H1 (cell line): ENCODE measurements around the gene NBPF1. TPM values are rescaled to one million over a fixed set of nuclear protein-coding genes. Genes with fewer than 3 reads are reported as not detected.
"Not testable (repeated sequence)": the region's sequence is repeated elsewhere in the genome, so short reads cannot be mapped to it uniquely, and the experiment has no call there.

Source experiments
- CTCF ChIA-PET: fragments of 300-600 bp; sonication (Branson Sonifier 250); formaldehyde crosslinking; loops from one replicate; lab custom pipeline; 2021; ENCODE audit not compliant: partially characterized antibody; lab: Charles Lee
- POLR2A ChIA-PET: fragments of 300-600 bp; sonication (Branson Sonifier 250); formaldehyde crosslinking; loops from one replicate; lab custom pipeline; 2021; ENCODE audit warnings: inconsistent platforms; ENCODE audit not compliant: partially characterized antibody; lab: Charles Lee
- DNase-seq, 2 experiments: peaks; one replicate each; pipeline versions ENCODE4 v3.0.0 to v3.0.0-alpha.2; 2010 to 2022; ENCODE audit warnings: low spot score in 2 of 2, low read depth in 1 of 2, mixed read lengths in 1 of 2
- FAIRE-seq: peaks from 2 replicates; lab custom pipeline; 2011; peaks lifted over from hg19 to GRCh38; lab: Jason Lieb, UNC
- H2AFZ ChIP-seq: 2 replicates; pipeline ENCODE4 v1.8.1; 2012; ENCODE audit warnings: low read length, inconsistent platforms
- H2AK5ac ChIP-seq: 2 replicates; pipeline ENCODE4 v1.6.1; 2013; ENCODE audit warnings: low read depth, low read length
- H2BK120ac ChIP-seq: replicated peaks from 2 replicates; pipeline ENCODE3; 2013; ENCODE audit warnings: low read depth, low read length, inconsistent platforms
- H2BK12ac ChIP-seq: 2 replicates; pipeline ENCODE4 v1.6.1; 2013; ENCODE audit warnings: low read depth, low read length
- H2BK15ac ChIP-seq: 2 replicates; pipeline ENCODE4 v1.6.1; 2013; ENCODE audit warnings: low read length
- H2BK20ac ChIP-seq: 2 replicates; pipeline ENCODE4 v1.6.1; 2013; ENCODE audit warnings: low read length
- H2BK5ac ChIP-seq: 2 replicates; pipeline ENCODE4 v1.6.1; 2013; ENCODE audit warnings: low read depth, low read length
- H3K14ac ChIP-seq: 2 replicates; pipeline ENCODE4 v1.6.1; 2013; ENCODE audit warnings: inconsistent platforms; ENCODE audit not compliant: insufficient read length
- H3K18ac ChIP-seq: 2 replicates; pipeline ENCODE4 v1.6.1; 2013; ENCODE audit warnings: low read length; ENCODE audit errors: extremely low read depth
- H3K23ac ChIP-seq: 2 replicates; pipeline ENCODE4 v1.6.1; 2013; ENCODE audit warnings: inconsistent platforms; ENCODE audit not compliant: insufficient read length
- H3K23me2 ChIP-seq: 2 replicates; pipeline ENCODE4 v1.6.1; 2013; ENCODE audit warnings: low read depth, low read length
- H3K27ac ChIP-seq: 2 replicates; pipeline ENCODE4 v1.6.1; 2011; ENCODE audit warnings: low read depth, low read length, inconsistent platforms
- H3K27me3 ChIP-seq, 4 experiments: replicated peaks in 1 of 4; 1 replicate in 1 of 4; 2 replicates in 3 of 4; pipeline versions ENCODE4 v1.6.1 to v1.8.1; 2011 to 2013; ENCODE audit warnings: low read length in 3 of 4, mild to moderate bottlenecking in 3 of 4, inconsistent platforms in 2 of 4, mixed read lengths in 2 of 4, moderate library complexity in 1 of 4; ENCODE audit not compliant: control insufficient read depth in 3 of 4, insufficient read depth in 3 of 4; ENCODE audit errors: extremely low read depth in 1 of 4
- H3K36me3 ChIP-seq, 4 experiments: 2 replicates each; pipeline versions ENCODE4 v1.6.1 to v1.8.1; 2011 to 2013; ENCODE audit warnings: mild to moderate bottlenecking in 4 of 4, low read length in 3 of 4, moderate library complexity in 2 of 4, control low read depth in 1 of 4, inconsistent platforms in 1 of 4; ENCODE audit not compliant: insufficient read depth in 4 of 4, control insufficient read depth in 2 of 4
- H3K4ac ChIP-seq: replicated peaks from 2 replicates; pipeline ENCODE3; 2013; ENCODE audit warnings: low read length, low read depth, mixed read lengths, inconsistent platforms; ENCODE audit not compliant: insufficient read length
- H3K4me1 ChIP-seq, 4 experiments: replicated peaks in 1 of 4; 1 replicate in 1 of 4; 2 replicates in 3 of 4; pipeline versions ENCODE4 v1.6.1 to v1.8.1; 2011 to 2013; ENCODE audit warnings: low read length in 3 of 4, inconsistent platforms in 2 of 4, mixed read lengths in 1 of 4; ENCODE audit not compliant: insufficient read depth in 4 of 4, control insufficient read depth in 3 of 4
- H3K4me2 ChIP-seq, 2 experiments: 2 replicates each; pipeline versions ENCODE4 v1.6.1 to v1.8.1; 2011 to 2013; ENCODE audit warnings: low read depth in 2 of 2, low read length in 2 of 2, control low read depth in 1 of 2, inconsistent platforms in 1 of 2, mild to moderate bottlenecking in 1 of 2; ENCODE audit not compliant: insufficient read depth in 1 of 2
- H3K4me3 ChIP-seq, 4 experiments: fragments of 200-600, 300-600 bp in 1 of 4; sonication (generic), shearing (Covaris generic), sonication (Bioruptor Twin) in 1 of 4; 2 replicates each; pipeline versions ENCODE4 v1.5.1 to v1.8.1; 2011 to 2016; ENCODE audit warnings: low read length in 4 of 4, low read depth in 3 of 4, control low read depth in 2 of 4, inconsistent platforms in 2 of 4, mild to moderate bottlenecking in 2 of 4, mixed read lengths in 1 of 4, moderate library complexity in 1 of 4; ENCODE audit not compliant: insufficient read depth in 2 of 4; ENCODE audit errors: extremely low read depth in 1 of 4
- H3K56ac ChIP-seq: replicated peaks from 2 replicates; pipeline ENCODE3; 2013; ENCODE audit warnings: low read depth, mild to moderate bottlenecking, mixed read lengths, low read length, inconsistent platforms; ENCODE audit not compliant: insufficient read length
- H3K79me1 ChIP-seq: 2 replicates; pipeline ENCODE4 v1.6.1; 2013; ENCODE audit warnings: low read depth, low read length, control low read depth
- H3K79me2 ChIP-seq, 2 experiments: 2 replicates each; pipeline versions ENCODE4 v1.6.1 to v1.8.1; 2012 to 2013; ENCODE audit warnings: low read length in 2 of 2, mild to moderate bottlenecking in 2 of 2, inconsistent platforms in 1 of 2; ENCODE audit not compliant: insufficient read depth in 2 of 2, control insufficient read depth in 1 of 2
- H3K9ac ChIP-seq, 4 experiments: replicated peaks in 1 of 4; 1 replicate in 1 of 4; 2 replicates in 3 of 4; pipeline versions ENCODE4 v1.6.1 to v1.8.1; 2011 to 2013; ENCODE audit warnings: low read depth in 3 of 4, low read length in 3 of 4, control low read depth in 2 of 4, mild to moderate bottlenecking in 2 of 4, moderate library complexity in 2 of 4, inconsistent platforms in 1 of 4; ENCODE audit errors: extremely low read depth in 1 of 4
- H3K9me3 ChIP-seq, 2 experiments: 2 replicates each; pipeline versions ENCODE4 v1.6.1 to v1.8.1; 2012 to 2013; ENCODE audit warnings: mild to moderate bottlenecking in 2 of 2, moderate library complexity in 2 of 2, control low read depth in 1 of 2, inconsistent platforms in 1 of 2, low read depth in 1 of 2, low read length in 1 of 2, mixed read lengths in 1 of 2; ENCODE audit not compliant: insufficient read depth in 2 of 2
- H4K20me1 ChIP-seq, 2 experiments: replicated peaks in 1 of 2; 2 replicates each; pipeline versions ENCODE3 to v1.8.1; 2011 to 2013; ENCODE audit warnings: inconsistent platforms in 2 of 2, low read length in 2 of 2, mild to moderate bottlenecking in 1 of 2; ENCODE audit not compliant: insufficient read depth in 2 of 2, control insufficient read depth in 1 of 2
- H4K5ac ChIP-seq: 2 replicates; pipeline ENCODE4 v1.6.1; 2013; ENCODE audit warnings: low read length, low read depth, mixed read lengths, inconsistent platforms; ENCODE audit not compliant: insufficient read length
- H4K8ac ChIP-seq: 2 replicates; pipeline ENCODE4 v1.8.0; 2013; ENCODE audit warnings: mild to moderate bottlenecking, moderate library complexity, low read length, inconsistent platforms; ENCODE audit not compliant: insufficient read depth; ENCODE audit errors: extremely low read depth
- H4K91ac ChIP-seq: replicated peaks from 2 replicates; pipeline ENCODE3; 2013; ENCODE audit warnings: low read length, mixed read lengths, inconsistent platforms; ENCODE audit not compliant: insufficient read length
- CREB1 ChIP-seq: IDR thresholded peaks from 2 replicates; pipeline ENCODE4 v1.6.1; 2012; ENCODE audit warnings: inconsistent platforms
- EGR1 ChIP-seq: IDR thresholded peaks from 2 replicates; pipeline ENCODE4 v1.6.1; 2011; ENCODE audit warnings: low read depth, low read length, borderline replicate concordance
- GTF2F1 ChIP-seq: IDR thresholded peaks from 2 replicates; pipeline ENCODE4 v1.6.1; 2012; ENCODE audit warnings: low read depth, low read length, improper control_type of control experiment, borderline replicate concordance
- POLR2A ChIP-seq, 2 experiments: IDR thresholded peaks; 1 replicate in 1 of 2; 2 replicates in 1 of 2; pipeline ENCODE4 v1.6.1; 2011; ENCODE audit warnings: low read depth in 2 of 2, low read length in 2 of 2, mild to moderate bottlenecking in 2 of 2; ENCODE audit errors: control extremely low read depth in 1 of 2
- POLR2AphosphoS5 ChIP-seq: IDR thresholded peaks from 2 replicates; pipeline ENCODE4 v1.6.1; 2011; ENCODE audit warnings: low read depth, low read length
- SP1 ChIP-seq: IDR thresholded peaks from 2 replicates; pipeline ENCODE4 v1.6.1; 2011; ENCODE audit warnings: low read depth, low read length
- SP4 ChIP-seq: IDR thresholded peaks from 2 replicates; pipeline ENCODE4 v1.6.1; 2012; ENCODE audit warnings: low read length, inconsistent platforms
- TAF1 ChIP-seq: IDR thresholded peaks from 2 replicates; pipeline ENCODE4 v1.6.1; 2011; ENCODE audit warnings: mild to moderate bottlenecking, low read depth, low read length
- TAF7 ChIP-seq: optimal IDR thresholded peaks from 2 replicates; pipeline ENCODE3; 2011; ENCODE audit warnings: low read depth, mild to moderate bottlenecking, inconsistent platforms, low read length, moderate library complexity, borderline replicate concordance
- TBP ChIP-seq: IDR thresholded peaks from 2 replicates; pipeline ENCODE4 v1.6.1; 2011; ENCODE audit warnings: low read depth, low read length, improper control_type of control experiment
- WGBS, 2 experiments: shearing (Covaris generic) in 1 of 2; methylation state at CpG; one replicate each; pipeline versions ENCODE4 v1.1.6 to v1.1.7; 2013 to 2015; ENCODE audit warnings: low lambda C conversion rate in 2 of 2, mixed read lengths in 2 of 2, inconsistent platforms in 1 of 2, low coverage in 1 of 2, missing lambda C conversion rate in 1 of 2; ENCODE audit not compliant: insufficient replicate concordance in 2 of 2, insufficient coverage in 1 of 2, insufficient read length in 1 of 2; ENCODE audit errors: extremely low coverage in 1 of 2, missing lambda C conversion rate in 1 of 2; 5-methylcytosine and 5-hydroxymethylcytosine counted together
- polyA plus RNA-seq, 7 experiments: library from polyadenylated mRNA; depleted of rRNA in 3 of 7; stranded (reverse) in 5 of 7; unstranded in 2 of 7; fragments of >200 nt in 5 of 7; fragments of 200-250 nt in 2 of 7; gene quantifications; 1 replicate in 5 of 7; 2 replicates in 1 of 7; 4 replicates in 1 of 7; pipeline versions ENCODE4 v1.2.1 to v1.2.3, GENCODE V29; 2011 to 2013; ENCODE audit warnings: missing spikeins in 2 of 7, mixed read lengths in 2 of 7
- total RNA-seq: library from RNA; stranded (reverse); fragmentation: NEBNext Ultra II Directional; extraction: Animal tissue kit (Norgen Biotek cat#: 25700); gene quantifications from 2 replicates; pipeline ENCODE4 v1.2.1, GENCODE V29; 2021

The NBPF1 gene
- total and polyA plus RNA-seq, 2 of the 8 experiments (the other 6 are each of a cell fraction or from before 2014, with no cell fraction given) = 9.6 to 19.3 TPM

- H3K79me2 ChIP-seq, H3K9me3 ChIP-seq, H2BK120ac ChIP-seq, H2AK5ac ChIP-seq, H3K23ac ChIP-seq, H4K5ac ChIP-seq, H2BK12ac ChIP-seq, H2BK15ac ChIP-seq, H3K36me3 ChIP-seq, H2BK20ac ChIP-seq, H3K14ac ChIP-seq, H3K4me1 ChIP-seq, FAIRE-seq, H3K79me1 ChIP-seq, H3K4ac ChIP-seq, H3K27me3 ChIP-seq, H3K18ac ChIP-seq, H4K20me1 ChIP-seq, H3K23me2 ChIP-seq, H2AFZ ChIP-seq: not testable (repeated sequence)
- H3K4me3 ChIP-seq = peak within 1 kb of the TSS in 3 of 4 experiments; percentile 21 to 57 (median 36); a peak in 5 of 8 replicates
- peak within 1 kb of the TSS; percentile 91 for H4K91ac ChIP-seq
- H3K56ac ChIP-seq = peak within 1 kb of the TSS; percentile 93
- H2BK5ac ChIP-seq = peak within 1 kb of the TSS; percentile 100
- ChIA-PET POLR2A (interaction anchor here (0.7 to 1.2 kb wide), 14 partner anchors 9 to 212 kb away, joined by 3 to 7 read pairs (median 3); no protein-coding TSS in a partner anchor), CTCF (interaction anchor here (1.1 kb wide), 1 partner anchor 107 kb away, joined by 3 read pairs; no protein-coding TSS in a partner anchor)
- peak within 1 kb of the TSS; percentile 98 for H3K27ac ChIP-seq
- H3K4me2 ChIP-seq = peak within 1 kb of the TSS; percentile 58 to 64
- peak within 1 kb of the TSS; percentile 92; the same call in 1 of the 2 replicates for H4K8ac ChIP-seq
- peak within 1 kb of the TSS; percentile 79 to 97 (median 90) for H3K9ac ChIP-seq
- peak in 1 of 2 experiments; percentile 77 for DNase-seq
- 5% methylated on average over 33 of the region's 40 CpGs; no CpG with 5 or more reads in 1 of the 2 experiments for WGBS, 2 experiments
- TF ChIP-seq EGR1 (peak; percentile 51; the same call in 1 of the 2 replicates), SP1 (0 out of 2 replicates have a peak, but pooled peaks have one; percentile 39), SP4 (peak; percentile 44; the same call in 1 of the 2 replicates), GTF2F1 (peak; percentile 92), TAF1 (0 out of 2 replicates have a peak, but pooled peaks have one; percentile 30), POLR2AphosphoS5 (peak; percentile 56; the same call in 1 of the 2 replicates), CREB1 (peak; percentile 65), POLR2A (IDR thresholded peaks at IDR 0.05; ENCODE audit: control extremely low read depth in 1 of 2, low read depth in 2 of 2, low read length in 2 of 2) (peak; percentile 73 to 87), TBP (peak; percentile 86), TAF7 (peak; percentile 97)
Observed at GRCh38 chr1:16514107-16515055, 99.0 kb downstream of the NBPF1 start, which contains the start of gene RNU1-1. RNU1-1 (minus strand) TSS chr1:16514285.
